Activated CD4-positive, alpha-beta T cell treated with anti-CD3 and anti-CD28 coated beads, Interleukin-2, amount 50 U/mL, for 48 hours (primary cell): Measurements from ENCODE around the gene NCKAP5.
"Not testable (repeated sequence)": the region's sequence is repeated elsewhere in the genome, so short reads cannot be mapped to it uniquely, and the experiment has no call there.

ENCODE experiments used
- DNase-seq, 2 experiments: peaks; one replicate each; pipeline ENCODE4 v3.0.0-alpha.2; 2020

Gene NCKAP5

DNA sequence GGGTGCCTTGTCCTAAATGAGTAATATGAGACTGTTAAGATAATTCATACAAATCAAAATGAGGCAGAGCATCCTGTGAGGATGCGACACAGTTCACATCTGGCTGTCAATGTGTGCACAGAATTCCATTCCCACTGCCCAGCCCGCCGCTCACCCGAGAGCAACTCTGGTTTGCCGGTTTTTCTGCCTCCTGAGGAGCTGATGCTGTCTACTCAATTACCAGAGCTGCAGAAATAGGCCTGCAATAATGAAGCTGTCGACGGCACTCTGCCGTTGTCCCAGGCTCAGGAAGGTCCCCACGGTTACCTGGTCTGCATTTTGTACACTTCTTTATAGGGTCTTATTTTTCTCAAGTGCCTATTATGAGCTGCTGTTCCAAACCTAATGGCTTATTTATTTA is 842.5 kb downstream of the NCKAP5 start:
- no peak for DNase-seq

DNA sequence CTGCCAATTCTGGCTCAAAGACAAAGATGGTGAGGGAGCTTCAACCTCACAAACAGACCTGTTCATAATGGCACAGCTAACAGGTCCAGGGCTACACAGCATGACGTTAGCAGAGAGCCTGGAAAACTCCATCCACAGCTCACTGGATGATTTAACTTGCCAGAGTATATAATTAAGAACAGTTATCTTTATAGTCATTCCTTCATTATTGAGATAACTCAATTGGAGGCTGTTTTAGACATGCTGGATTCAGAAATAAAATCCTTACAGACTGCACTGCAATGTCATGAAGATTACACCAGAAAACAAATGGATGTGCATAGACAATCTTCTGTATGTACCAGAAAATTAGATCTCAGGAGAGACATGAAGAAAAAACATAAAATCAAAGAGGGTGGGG is 843.1 kb downstream of the NCKAP5 start:
- no peak for DNase-seq

DNA sequence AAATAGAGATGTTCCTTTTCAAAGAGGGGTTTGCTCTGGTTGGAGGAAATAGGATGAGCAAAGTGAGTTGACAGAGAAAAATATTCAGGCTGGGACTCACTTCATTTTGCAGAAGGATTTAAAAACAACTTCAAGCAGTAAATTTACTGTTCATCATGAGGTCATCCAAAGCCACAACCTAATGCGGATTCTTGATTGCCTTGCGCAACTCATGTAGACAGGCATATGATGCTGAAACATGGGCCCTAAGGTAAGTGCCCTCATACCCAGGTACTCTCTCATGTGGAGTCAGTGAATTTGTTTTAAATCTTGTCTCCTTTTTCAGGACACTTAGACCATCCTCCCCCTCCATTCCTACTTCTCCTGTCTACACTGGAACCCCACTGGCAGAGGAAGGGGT is 846.3 kb downstream of the NCKAP5 start:
- no peak for DNase-seq

DNA sequence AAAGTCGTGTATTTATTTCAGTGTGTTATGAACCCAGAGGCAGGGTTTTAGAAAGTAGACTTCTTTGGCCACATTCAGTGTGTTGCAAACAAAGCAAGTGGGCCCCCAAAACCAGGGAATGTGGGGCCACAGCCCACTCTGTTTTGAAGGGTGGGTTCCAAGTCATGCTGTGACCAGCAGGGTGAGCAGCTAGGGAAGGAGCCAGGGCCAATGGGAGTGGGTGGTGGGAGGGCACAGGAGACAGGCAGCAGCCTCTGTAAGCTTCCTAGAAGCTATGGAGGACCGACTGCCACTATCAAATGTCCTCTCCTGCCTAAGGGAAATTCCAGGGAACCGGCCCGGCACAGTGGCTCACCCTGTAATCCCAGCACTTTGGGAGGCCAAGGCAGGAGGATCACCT is 847.9 kb downstream of the NCKAP5 start:
- no peak for DNase-seq

DNA sequence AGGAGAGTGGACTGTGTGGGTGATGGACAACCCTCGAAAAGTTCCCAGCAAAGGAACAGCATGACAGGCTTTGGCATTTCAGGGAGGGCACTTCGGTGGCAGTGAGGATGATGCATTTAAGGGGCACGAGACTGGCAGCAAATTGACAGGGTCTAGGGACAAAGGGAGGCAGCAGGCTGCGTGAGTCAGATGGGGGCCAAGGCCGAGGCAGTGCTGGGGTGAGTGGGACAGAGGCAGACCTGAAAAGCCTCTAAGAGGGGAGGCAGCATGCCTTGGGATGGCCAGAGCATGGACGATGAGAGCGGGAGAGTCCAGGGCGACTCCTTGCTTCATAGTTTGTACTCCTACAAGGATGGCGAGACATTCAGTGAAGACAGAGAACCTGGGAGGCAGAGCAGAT is 848.8 kb downstream of the NCKAP5 start:
- DNase-seq = no peak

DNA sequence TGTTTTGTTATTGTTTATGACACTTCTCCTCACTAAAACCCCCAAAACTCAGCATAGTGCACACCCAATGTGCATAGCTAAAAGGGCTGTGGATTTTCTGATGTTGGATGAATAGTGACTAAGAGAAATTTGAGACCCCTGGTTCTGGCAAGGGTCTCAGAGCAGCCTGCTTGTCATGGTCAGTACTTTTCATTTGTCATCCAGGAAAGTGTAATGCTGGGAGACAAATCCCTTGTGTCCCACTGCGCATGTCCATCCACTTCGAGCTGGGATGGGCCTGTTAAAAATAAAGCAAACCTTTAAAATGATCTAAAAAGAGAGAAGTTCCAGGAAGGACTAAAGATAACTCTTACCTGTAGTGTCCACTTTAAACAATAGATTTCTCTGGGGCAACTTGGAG is 851.3 kb downstream of the NCKAP5 start:
- no peak for DNase-seq

DNA sequence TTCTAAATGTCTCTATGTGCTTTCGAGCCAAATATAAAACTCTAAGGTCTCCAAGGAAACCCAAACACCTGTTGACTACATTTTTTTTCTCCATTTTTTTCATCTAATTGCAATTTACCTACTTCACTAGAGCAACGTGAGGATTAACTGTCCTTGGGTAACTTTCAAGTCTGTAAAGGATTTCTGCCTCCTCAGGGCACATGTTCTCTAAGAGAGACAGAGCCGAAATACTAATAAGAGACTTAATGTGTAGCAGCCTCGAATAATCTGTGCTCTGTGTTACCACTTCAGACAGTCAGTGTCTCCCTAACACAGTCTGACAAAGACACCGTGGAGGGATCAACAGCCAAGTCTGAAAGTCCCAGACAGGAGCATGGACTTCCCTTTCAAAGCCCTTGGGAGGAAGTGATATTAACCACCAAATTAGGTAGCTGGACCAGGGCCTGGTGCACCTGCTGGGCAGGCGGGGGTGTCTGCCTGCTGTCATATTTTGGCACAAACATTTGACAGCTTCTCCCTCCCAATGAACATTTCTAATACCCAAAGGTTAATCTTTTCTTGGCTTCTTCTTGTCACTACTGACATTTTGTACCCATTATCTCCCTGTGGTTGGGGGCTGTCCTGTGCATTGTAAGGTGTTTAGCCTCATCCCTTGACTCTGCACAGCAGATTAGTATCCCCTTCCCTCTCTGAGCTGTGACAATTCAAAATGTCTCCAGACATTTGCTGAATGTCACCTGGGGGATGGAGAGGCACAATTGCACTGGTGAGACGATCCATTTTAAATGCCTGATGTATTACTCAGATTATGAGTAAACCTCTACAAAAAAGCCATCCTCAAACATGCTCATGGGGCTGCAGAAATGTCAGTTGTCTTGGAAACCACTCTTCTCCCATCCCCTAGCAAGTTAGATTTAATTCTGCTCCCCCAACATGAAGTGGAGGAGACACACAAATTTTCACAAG is 852.6 kb downstream of the NCKAP5 start:
- no peak for DNase-seq

DNA sequence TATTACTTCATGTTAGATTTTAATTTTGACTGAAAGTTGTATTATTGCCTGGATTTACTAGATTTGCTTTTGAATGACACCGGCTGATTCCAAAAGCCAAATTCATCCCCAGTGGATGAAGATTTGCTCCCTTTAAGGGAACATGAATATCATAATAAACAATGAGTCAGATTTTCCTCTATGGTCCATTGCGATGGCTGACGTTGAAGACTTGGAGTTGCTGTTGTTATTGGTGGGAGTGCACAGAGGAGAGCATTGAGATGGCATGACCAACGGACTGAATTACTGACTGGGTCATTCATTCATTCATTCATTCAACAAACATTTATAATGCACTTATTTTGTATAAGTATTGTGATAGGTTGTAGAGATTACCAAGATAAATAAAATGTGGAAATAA is 864.9 kb downstream of the NCKAP5 start:
- no peak for DNase-seq

DNA sequence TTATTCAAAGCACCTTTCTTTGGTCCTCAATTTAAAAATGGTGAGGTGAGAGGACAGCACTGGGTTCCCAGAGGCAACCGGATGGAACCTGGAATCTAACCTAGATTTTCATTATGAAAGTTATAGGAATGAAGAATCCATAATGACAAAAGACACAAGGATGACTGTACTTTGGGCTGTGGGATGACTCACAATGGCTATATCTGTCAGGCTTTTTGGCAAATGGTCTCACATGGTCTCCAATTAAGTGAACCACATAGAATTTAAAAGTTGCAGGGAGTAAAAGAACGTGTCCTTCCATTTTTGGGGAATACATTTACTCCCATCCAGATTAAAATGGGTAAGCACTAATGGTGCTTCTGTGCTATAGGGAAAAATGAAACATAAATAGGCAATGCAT is 866.5 kb downstream of the NCKAP5 start:
- DNase-seq = no peak

DNA sequence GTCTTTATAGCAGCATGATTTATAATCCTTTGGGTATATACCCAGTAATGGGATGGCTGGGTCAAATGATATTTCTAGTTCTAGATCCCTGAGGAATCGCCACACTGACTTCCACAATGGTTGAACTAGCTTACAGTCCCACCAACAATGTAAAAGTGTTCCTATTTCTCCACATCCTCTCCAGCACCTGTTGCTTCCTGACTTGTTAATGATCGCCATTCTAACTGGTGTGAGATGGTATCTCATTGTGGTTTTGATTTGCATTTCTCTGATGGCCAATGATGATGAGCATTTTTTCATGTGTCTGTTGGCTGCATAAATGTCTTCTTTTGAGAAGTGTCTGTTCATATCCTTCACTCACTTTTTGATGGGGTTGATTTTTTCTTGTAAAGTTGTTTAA is 868.5 kb downstream of the NCKAP5 start:
- not testable (repeated sequence) for DNase-seq

DNA sequence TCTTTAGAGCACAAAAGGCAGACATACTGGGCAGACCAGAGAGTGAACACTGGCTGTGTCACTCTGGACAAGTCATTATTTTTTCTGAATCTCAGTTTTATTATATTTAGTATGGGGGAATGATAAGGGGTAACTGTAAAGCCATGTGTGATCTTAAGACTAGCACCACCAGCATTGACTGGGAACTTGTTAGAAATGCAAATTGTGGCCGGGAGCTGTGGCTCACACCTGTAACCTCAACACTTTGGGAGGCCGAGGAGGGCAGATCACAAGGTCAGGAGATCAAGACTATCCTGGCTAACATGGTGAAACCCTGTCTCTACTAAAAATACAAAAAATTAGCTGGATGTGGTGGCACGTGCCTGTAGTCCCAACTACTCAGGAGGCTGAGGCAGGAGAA is 869.9 kb downstream of the NCKAP5 start:
- not testable (repeated sequence) for DNase-seq

DNA sequence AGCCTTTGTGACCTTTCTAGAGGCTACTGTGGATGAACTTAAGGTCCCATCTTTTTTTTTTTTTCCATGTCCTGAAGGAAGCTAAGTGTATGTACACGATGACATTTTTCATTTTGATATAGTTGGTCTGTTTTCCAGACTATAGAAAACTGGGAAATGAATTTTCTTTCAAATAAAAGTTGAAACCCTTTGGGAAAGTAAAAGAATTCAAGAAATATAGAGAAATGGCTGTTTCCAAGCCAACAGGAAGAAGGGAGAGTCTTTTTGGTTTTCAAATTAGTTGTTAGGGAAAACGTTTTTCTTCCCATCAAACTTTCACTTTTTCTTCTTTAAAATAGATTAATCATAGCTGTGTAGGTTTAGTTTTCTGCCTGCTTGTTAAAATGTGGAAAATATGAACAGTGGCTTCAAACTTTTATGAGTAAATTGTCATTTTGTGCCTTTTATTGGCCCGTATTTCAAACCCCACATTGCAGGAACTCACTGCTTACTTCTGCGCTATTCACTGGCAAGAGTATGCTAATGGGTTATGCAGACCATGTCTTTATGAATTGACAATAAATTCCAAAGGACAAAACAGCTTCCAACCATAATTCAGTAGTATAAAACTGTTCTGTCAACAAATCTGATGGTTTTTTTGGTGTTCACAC is 870.6 kb downstream of the NCKAP5 start:
- no peak for DNase-seq

DNA sequence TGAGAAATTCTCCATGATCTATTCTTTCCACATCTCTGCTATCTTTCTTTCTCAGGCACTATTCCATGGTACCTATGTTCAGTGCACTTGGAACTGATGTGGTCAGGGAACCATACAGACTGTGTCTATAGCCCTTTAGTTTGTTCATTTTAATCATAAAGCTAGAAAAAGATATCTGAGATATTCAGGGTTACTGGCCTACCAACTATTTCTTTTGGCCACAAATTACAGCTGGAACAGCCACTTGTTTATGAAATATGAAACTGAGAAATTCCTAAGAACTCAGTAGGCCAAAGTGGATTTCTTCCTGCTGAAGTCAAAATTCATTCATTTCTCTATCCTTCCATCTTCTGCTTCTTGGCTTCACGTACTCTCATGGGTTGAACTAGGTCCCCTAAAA is 875.4 kb downstream of the NCKAP5 start:
- no peak for DNase-seq

DNA sequence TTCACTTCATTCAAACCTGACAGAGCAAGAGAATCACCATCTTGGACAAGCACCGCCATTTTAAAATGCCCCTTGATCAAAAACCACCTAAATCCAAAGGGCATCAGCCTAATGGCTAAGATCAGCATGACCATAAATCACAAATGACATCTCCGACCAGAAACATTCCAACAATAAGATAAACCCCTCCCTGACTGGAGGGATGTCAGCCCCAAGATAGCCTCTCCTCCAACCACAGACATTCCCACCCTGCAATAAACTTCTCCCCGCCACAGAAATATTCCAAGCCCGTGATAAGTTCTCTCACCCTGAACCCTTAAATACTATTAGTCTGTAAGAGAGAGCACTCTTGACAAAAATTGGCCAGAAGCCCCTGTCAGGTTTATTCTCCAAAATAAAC is 876.7 kb downstream of the NCKAP5 start:
- no peak for DNase-seq

DNA sequence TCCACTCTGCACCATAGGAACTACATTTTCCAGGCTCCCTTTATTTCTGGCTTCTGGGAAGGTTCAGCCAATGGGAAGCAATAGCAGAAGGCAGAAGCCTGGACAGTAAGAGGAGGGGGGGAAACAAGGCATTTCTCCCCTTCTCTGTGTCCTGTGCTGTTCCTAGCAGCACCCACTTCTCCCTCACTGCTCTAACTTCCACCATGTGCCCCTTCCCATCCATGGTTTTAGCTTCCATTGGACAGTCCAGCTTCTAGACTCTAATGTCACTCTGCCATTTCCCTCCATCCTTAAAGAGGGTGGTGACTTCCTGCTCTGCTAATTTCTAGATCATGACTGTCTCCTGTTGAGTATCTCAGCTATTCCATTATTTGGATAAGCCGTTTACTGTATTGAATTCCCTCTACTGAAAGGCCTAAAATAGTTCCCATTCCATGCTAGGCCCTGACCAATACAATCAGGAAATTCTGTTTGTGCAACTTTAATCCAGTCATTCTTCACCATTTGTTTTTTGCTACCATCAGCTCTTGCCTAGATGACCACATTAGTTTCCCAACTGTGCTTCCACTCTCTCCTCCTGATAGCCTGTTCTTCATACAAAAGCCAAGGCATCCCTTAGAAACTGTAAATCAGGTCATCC is 877.5 kb downstream of the NCKAP5 start:
- DNase-seq = no peak

DNA sequence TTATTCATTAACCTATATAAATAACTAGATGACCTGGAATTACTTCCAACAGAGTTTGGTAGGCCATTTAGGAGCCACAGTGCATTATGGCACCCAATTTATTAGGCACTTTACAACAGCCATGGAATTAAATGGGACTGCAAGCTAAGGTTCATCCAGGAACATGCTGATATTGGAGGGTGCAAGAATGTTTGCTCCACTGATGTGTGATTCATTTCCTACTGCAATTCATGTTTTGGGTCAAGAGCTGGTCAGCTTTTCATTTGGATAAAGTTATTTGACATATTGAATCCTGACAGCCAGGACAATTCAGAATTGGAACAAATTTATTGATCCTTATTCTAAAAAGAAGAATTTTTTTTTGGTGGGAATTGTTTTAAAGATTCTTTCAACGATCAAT is 886.5 kb downstream of the NCKAP5 start:
- DNase-seq = no peak

DNA sequence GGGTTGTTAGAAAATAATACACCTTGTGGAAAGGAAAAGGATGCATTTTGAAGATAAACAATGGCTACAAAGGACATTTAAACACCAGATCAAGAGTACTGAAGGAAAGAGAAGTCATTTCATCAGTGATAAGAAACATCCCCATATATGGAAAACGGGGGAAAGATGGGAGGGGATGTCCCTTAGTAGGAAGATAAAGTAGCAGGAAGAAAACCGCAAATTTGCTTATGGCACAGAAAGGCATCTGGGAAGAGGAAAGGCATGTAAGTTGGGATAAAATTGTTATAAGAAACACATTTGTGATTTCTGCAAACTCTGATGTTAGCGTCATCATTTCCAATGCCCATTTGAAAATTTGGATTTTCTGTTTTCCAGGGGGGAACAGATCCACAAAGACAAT is 887.7 kb downstream of the NCKAP5 start:
- DNase-seq = no peak

DNA sequence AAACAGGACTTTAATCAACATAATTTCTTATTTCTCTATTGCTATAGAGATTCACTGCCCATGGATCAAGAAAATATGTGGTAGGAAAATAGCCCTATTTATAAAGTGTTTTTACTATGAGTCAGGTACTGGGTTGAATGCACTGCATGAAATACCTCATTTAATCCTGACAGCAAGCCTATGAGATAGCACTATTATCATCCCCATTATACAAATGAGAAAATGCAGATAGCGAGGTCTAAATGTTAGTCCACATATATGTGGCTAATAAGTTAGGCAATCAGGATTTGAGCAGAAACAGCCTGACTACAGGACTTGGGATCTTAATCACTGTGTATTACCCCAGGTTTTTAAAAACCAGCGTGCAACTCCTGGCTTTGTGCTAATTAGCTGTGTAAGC is 889.8 kb downstream of the NCKAP5 start:
- DNase-seq = no peak

DNA sequence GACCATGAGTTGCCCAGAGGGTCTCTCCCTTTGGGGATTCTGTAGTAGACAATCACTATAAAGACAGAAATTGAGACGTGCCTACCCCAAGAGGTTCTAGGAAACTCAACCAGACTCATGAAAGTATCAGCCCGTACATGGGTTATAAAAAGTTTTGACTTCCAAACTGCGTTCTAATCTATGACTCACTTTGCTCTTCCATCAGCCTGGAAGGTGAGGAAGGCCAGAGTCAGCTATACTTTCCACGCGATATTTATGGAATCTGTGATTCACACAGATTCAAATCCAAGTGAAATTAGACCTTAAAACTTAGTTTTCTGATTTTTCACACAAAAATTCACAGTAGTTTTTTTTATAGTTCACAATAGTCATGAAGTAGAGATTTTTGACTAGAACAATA is 890.6 kb downstream of the NCKAP5 start:
- DNase-seq = no peak

DNA sequence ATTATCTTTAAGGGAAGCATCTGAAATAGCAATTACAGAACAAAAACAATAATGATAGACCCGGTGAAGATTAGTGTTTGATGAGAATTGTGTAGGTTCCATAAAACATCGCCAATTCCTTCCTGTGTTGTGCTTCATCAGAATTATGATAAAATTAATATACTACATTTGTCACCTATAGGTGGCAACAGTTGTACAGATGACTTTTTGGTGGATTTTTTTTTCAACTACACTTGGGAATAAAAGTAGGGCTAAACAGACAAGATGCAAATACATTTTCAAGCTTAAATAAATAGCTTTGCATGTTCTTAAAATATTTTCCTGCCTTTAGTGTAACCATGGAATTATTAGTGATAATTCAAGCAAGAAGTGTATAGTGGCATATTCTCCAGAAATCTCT is 891.3 kb downstream of the NCKAP5 start:
- no peak for DNase-seq

DNA sequence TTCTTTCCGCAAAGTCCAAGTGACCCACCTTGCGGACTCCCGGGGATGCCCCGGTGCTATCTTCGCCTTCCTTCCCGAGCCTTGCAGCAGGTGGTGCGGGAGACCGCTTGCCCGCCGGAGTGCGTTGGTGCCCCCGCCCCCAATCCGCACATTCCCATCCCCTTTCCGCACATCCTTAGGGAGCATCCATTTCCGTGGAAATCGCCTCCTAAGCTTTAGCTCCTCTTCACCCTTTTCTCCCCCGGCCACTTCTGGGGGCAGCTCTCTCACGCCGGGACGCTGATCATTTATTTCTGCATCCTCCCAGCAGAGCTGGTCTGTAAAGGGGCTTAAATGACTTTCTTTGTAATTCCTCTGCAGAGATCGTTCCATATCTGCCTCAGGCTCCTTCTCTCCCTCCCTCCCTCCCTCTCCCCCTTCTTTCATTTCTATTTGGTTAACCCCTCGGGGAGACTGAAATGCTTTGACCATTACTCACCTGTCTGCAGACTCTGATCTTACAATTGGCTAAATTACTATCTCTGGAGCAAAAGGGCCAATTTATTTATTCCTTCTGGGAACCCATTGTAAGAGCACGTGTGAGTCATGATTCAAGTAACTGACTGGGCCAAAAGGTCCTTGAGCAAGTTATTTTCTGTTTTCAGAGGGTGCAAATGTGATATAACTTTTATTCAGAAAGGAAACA is 897.0 kb downstream of the NCKAP5 start:
- no peak for DNase-seq

DNA sequence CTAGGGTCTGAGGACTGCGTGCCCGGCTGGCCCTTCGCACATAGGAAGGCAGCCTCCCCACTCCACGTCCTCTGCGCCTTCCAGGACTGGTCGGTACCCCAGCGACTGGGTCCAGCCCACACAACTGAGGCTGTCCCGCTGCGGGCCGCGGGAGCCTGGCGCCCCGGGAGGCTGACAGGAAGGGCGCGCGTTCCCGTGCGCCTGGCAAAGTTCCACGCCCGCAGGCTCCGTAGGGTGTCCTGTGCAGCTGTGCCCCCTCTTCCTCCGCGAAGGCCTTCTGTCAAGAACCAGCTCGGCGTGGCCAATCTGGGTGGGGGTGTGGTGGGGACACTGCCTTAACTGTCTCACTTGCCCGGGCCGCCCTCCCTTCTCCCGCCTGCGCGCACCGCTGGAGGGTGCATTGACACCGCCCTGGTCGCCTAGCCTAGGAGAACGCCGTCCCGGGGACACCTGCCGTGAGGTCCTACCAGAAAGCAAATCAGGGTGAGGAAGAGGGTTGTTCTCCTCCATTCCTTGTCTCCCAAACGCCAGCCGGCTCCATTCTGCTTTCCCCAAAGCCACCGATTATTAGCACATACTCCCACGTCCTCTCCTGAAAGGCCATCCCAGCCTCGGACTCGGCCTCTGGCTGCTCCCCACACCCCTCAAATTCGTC is 897.6 kb downstream of the NCKAP5 start:
- DNase-seq = no peak
